Liver (tissue), 9 donors: ENCODE measurements around the gene SLC51B. TPM values are rescaled to one million over a fixed set of nuclear protein-coding genes. Genes with fewer than 3 reads are reported as not detected.

ENCODE experiments used
- DNase-seq: peaks from one replicate; pipeline ENCODE4 v3.0.0-alpha.2; 2017; ENCODE audit warnings: low spot score
- H3K27ac ChIP-seq, 2 donors: one replicate each; pipeline ENCODE4 v1.7.0; 2013; ENCODE audit warnings: inconsistent platforms in 2 of 2, low read length in 2 of 2, control low read depth in 1 of 2, low read depth in 1 of 2, mild to moderate bottlenecking in 1 of 2
- H3K27me3 ChIP-seq, 4 donors: one replicate each; pipeline versions ENCODE4 v1.6.1 to v1.7.0; 2013; ENCODE audit warnings: low read length in 3 of 4, inconsistent platforms in 1 of 4, mild to moderate bottlenecking in 1 of 4, moderate library complexity in 1 of 4; ENCODE audit not compliant: control insufficient read depth in 4 of 4, insufficient read depth in 4 of 4
- H3K36me3 ChIP-seq, 4 donors: one replicate each; pipeline versions ENCODE4 v1.6.1 to v1.7.0; 2013; ENCODE audit warnings: low read length in 3 of 4, mild to moderate bottlenecking in 3 of 4, low read depth in 1 of 4, moderate library complexity in 1 of 4; ENCODE audit not compliant: control insufficient read depth in 4 of 4, insufficient read depth in 3 of 4
- H3K4me1 ChIP-seq, 4 donors: one replicate each; pipeline versions ENCODE4 v1.6.1 to v1.7.0; 2013; ENCODE audit warnings: low read length in 3 of 4, mild to moderate bottlenecking in 3 of 4, moderate library complexity in 1 of 4; ENCODE audit not compliant: control insufficient read depth in 4 of 4, insufficient read depth in 4 of 4
- H3K4me3 ChIP-seq, 3 donors: one replicate each; pipeline versions ENCODE4 v1.6.1 to v1.7.0; 2013; ENCODE audit warnings: low read length in 3 of 3, control low read depth in 1 of 3, low read depth in 1 of 3, mild to moderate bottlenecking in 1 of 3
- H3K9ac ChIP-seq, 2 donors: one replicate each; pipeline ENCODE4 v1.7.0; 2013; ENCODE audit warnings: low read length in 2 of 2, mild to moderate bottlenecking in 2 of 2, moderate library complexity in 2 of 2, control low read depth in 1 of 2, low read depth in 1 of 2
- H3K9me3 ChIP-seq, 4 donors: one replicate each; pipeline versions ENCODE4 v1.6.1 to v1.7.0; 2013; ENCODE audit warnings: low read length in 3 of 4; ENCODE audit not compliant: control insufficient read depth in 4 of 4
- CTCF ChIP-seq: fragments of 150-350 bp; IDR thresholded peaks from 2 replicates; pipeline ENCODE4 v1.5.1; 2017; ENCODE audit warnings: improper control_type of control experiment, low read depth, low read length; ENCODE audit not compliant: missing input control
- EGR1 ChIP-seq, 2 donors: IDR thresholded peaks; 2 replicates each; pipeline ENCODE4 v1.6.1; 2016 to 2018; ENCODE audit warnings: antibody characterized with exemption in 2 of 2, low read depth in 2 of 2
- FOXA1 ChIP-seq: IDR thresholded peaks from 2 replicates; pipeline ENCODE4 v1.6.1; 2016; ENCODE audit warnings: antibody characterized with exemption
- FOXA2 ChIP-seq: IDR thresholded peaks from 2 replicates; pipeline ENCODE4 v1.6.1; 2016; ENCODE audit warnings: antibody characterized with exemption
- GABPA ChIP-seq, 2 donors: IDR thresholded peaks in 1 of 2; conservative IDR thresholded peaks in 1 of 2; 2 replicates each; pipeline ENCODE4 v1.6.1; 2016; ENCODE audit warnings: antibody characterized with exemption in 2 of 2, mild to moderate bottlenecking in 1 of 2, moderate library complexity in 1 of 2
- HNF4A ChIP-seq, 2 donors: conservative IDR thresholded peaks; 2 replicates each; pipeline ENCODE4 v1.6.1; 2016; ENCODE audit warnings: antibody characterized with exemption in 2 of 2, mild to moderate bottlenecking in 2 of 2
- HNF4G ChIP-seq: IDR thresholded peaks from 2 replicates; pipeline ENCODE4 v1.6.1; 2016; ENCODE audit warnings: antibody characterized with exemption
- JUND ChIP-seq, 2 donors: IDR thresholded peaks; 2 replicates each; pipeline ENCODE4 v1.6.1; 2016; ENCODE audit warnings: antibody characterized with exemption in 2 of 2
- NR2F2 ChIP-seq: IDR thresholded peaks from 2 replicates; pipeline ENCODE4 v1.6.1; 2016; ENCODE audit warnings: antibody characterized with exemption
- RAD21 ChIP-seq, 2 donors: IDR thresholded peaks; 2 replicates each; pipeline ENCODE4 v1.6.1; 2016; ENCODE audit warnings: antibody characterized with exemption in 2 of 2, mild to moderate bottlenecking in 2 of 2
- RXRA ChIP-seq, 2 donors: IDR thresholded peaks; 2 replicates each; pipeline ENCODE4 v1.6.1; 2017 to 2018; ENCODE audit warnings: antibody characterized with exemption in 2 of 2, mild to moderate bottlenecking in 1 of 2
- SP1 ChIP-seq: IDR thresholded peaks from 2 replicates; pipeline ENCODE4 v1.6.1; 2018; ENCODE audit warnings: antibody characterized with exemption, mild to moderate bottlenecking
- TAF1 ChIP-seq: conservative IDR thresholded peaks from 2 replicates; pipeline ENCODE4 v1.6.1; 2016; ENCODE audit warnings: antibody characterized with exemption, mild to moderate bottlenecking
- YY1 ChIP-seq: IDR thresholded peaks from 2 replicates; pipeline ENCODE4 v1.6.1; 2016; ENCODE audit warnings: antibody characterized with exemption, mild to moderate bottlenecking
- WGBS: extraction: QIAGEN DNeasy Blood & Tissue Kit; methylation state at CpG from one replicate; pipeline ENCODE4 v1.1.7; 2013; 5-methylcytosine and 5-hydroxymethylcytosine counted together
- polyA plus RNA-seq, 2 donors: library from polyadenylated mRNA; stranded (reverse) in 1 of 2; unstranded in 1 of 2; fragments of 200-250 nt in 1 of 2; fragments of >200 nt in 1 of 2; fragmentation: Nextera tagmentation in 1 of 2; extraction: Ambion mirVana in 1 of 2; gene quantifications; one replicate each; pipeline versions ENCODE4 v1.2.1 to v1.2.3, GENCODE V29; 2013 to 2015
- total RNA-seq, 2 donors: library from RNA; depleted of rRNA; stranded (reverse); fragments of >200 nt; gene quantifications; one replicate each; pipeline ENCODE4 v1.2.3, GENCODE V29; 2014
- TF ChIP-seq, protein P1 (sequence below): IDR thresholded peaks from 2 replicates; pipeline ENCODE4 v1.6.1; 2016; ENCODE audit warnings: antibody characterized with exemption
- TF ChIP-seq, protein P2 (sequence below): IDR thresholded peaks from 2 replicates; pipeline ENCODE4 v1.6.1; 2016; ENCODE audit warnings: antibody characterized with exemption, mild to moderate bottlenecking
- TF ChIP-seq, protein P3 (sequence below): IDR thresholded peaks from 2 replicates; pipeline ENCODE4 v1.6.1; 2016; ENCODE audit warnings: antibody characterized with exemption
- TF ChIP-seq, protein P4 (sequence below): IDR thresholded peaks from 2 replicates; pipeline ENCODE4 v1.6.1; 2016; ENCODE audit warnings: antibody characterized with exemption
- donor health status: healthy.
- donor health status: healthy.
- donor health status: healthy.
- donor health status: healthy.
- donor health status: healthy.

SLC51B gene
- total and polyA plus RNA-seq, 4 donors = 0.25 to 2.1 (median 1.1) TPM

GRCh38 chr15:65086680-65087111 lies 41.5 kb downstream of the SLC51B start:
- Histone ChIP-seq H3K27me3 (no peaks in the 10 kb centered on the region), H3K4me1 (peaks cover 17 to 43% (median 29%) of the 10 kb centered on the region in 4 donors), H3K9ac (no peak overlapping the region), H3K27ac (no peak overlapping the region), H3K9me3 (no peaks in the 10 kb centered on the region), H3K4me3 (no peak overlapping the region), H3K36me3 (no peaks in the 10 kb centered on the region)
- no peak for DNase-seq
- 84% methylated on average over 6 of the region's 6 CpGs for WGBS
- TF ChIP-seq, protein P1, sequence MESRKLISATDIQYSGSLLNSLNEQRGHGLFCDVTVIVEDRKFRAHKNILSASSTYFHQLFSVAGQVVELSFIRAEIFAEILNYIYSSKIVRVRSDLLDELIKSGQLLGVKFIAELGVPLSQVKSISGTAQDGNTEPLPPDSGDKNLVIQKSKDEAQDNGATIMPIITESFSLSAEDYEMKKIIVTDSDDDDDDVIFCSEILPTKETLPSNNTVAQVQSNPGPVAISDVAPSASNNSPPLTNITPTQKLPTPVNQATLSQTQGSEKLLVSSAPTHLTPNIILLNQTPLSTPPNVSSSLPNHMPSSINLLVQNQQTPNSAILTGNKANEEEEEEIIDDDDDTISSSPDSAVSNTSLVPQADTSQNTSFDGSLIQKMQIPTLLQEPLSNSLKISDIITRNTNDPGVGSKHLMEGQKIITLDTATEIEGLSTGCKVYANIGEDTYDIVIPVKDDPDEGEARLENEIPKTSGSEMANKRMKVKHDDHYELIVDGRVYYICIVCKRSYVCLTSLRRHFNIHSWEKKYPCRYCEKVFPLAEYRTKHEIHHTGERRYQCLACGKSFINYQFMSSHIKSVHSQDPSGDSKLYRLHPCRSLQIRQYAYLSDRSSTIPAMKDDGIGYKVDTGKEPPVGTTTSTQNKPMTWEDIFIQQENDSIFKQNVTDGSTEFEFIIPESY = no peak
- TF ChIP-seq CTCF (no peak), HNF4A (conservative IDR thresholded peaks at IDR 0.05) (no peak), HNF4G (no peak), GABPA (IDR thresholded peaks at IDR 0.05 in 1 of 2, conservative IDR thresholded peaks at IDR 0.05 in 1 of 2) (no peak), FOXA2 (no peak), RXRA (IDR thresholded peaks at IDR 0.05) (no peak), FOXA1 (no peak), TAF1 (no peak)

- H3K4me1 ChIP-seq = peaks cover 17 to 43% (median 29%) of the 10 kb centered on the region in 4 donors
- H3K4me3 ChIP-seq = no peak overlapping the region
- no peaks in the 10 kb centered on the region for H3K9me3 ChIP-seq
- no peak for TF ChIP-seq HNF4G
- peak in 1 of 2 donors; percentile 76 for TF ChIP-seq RXRA (IDR thresholded peaks at IDR 0.05)
- peak; percentile 32 for TF ChIP-seq YY1
- TF ChIP-seq, protein P2, sequence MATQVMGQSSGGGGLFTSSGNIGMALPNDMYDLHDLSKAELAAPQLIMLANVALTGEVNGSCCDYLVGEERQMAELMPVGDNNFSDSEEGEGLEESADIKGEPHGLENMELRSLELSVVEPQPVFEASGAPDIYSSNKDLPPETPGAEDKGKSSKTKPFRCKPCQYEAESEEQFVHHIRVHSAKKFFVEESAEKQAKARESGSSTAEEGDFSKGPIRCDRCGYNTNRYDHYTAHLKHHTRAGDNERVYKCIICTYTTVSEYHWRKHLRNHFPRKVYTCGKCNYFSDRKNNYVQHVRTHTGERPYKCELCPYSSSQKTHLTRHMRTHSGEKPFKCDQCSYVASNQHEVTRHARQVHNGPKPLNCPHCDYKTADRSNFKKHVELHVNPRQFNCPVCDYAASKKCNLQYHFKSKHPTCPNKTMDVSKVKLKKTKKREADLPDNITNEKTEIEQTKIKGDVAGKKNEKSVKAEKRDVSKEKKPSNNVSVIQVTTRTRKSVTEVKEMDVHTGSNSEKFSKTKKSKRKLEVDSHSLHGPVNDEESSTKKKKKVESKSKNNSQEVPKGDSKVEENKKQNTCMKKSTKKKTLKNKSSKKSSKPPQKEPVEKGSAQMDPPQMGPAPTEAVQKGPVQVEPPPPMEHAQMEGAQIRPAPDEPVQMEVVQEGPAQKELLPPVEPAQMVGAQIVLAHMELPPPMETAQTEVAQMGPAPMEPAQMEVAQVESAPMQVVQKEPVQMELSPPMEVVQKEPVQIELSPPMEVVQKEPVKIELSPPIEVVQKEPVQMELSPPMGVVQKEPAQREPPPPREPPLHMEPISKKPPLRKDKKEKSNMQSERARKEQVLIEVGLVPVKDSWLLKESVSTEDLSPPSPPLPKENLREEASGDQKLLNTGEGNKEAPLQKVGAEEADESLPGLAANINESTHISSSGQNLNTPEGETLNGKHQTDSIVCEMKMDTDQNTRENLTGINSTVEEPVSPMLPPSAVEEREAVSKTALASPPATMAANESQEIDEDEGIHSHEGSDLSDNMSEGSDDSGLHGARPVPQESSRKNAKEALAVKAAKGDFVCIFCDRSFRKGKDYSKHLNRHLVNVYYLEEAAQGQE = peak; percentile 22
- no peak for TF ChIP-seq GABPA (IDR thresholded peaks at IDR 0.05 in 1 of 2, conservative IDR thresholded peaks at IDR 0.05 in 1 of 2)
- peak; percentile 25 for TF ChIP-seq SP1
- TF ChIP-seq JUND (IDR thresholded peaks at IDR 0.05) = peak in 1 of 2 donors; percentile 18
- no peak for TF ChIP-seq NR2F2
- no peak for TF ChIP-seq RAD21 (IDR thresholded peaks at IDR 0.05)
- TF ChIP-seq, protein P3, sequence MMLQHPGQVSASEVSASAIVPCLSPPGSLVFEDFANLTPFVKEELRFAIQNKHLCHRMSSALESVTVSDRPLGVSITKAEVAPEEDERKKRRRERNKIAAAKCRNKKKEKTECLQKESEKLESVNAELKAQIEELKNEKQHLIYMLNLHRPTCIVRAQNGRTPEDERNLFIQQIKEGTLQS = no peak
- TF ChIP-seq, protein P1 = no peak
- TF ChIP-seq FOXA2 = no peak
- TF ChIP-seq CTCF = no peak
- peak; percentile 16 to 80 for TF ChIP-seq HNF4A (conservative IDR thresholded peaks at IDR 0.05)
- TF ChIP-seq EGR1 (IDR thresholded peaks at IDR 0.05; ENCODE audit: low read depth in 2 of 2) = no peak
- TF ChIP-seq TAF1 = no peak
- TF ChIP-seq, protein P4, sequence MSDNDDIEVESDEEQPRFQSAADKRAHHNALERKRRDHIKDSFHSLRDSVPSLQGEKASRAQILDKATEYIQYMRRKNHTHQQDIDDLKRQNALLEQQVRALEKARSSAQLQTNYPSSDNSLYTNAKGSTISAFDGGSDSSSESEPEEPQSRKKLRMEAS = peak; percentile 25
- no peak for TF ChIP-seq FOXA1
- DNase-seq = no peak
- peak overlapping the region in 1 of 2 donors; percentile 77 for H3K9ac ChIP-seq
- H3K27me3 ChIP-seq = no peaks in the 10 kb centered on the region
- no peaks in the 10 kb centered on the region for H3K36me3 ChIP-seq
- peak overlapping the region; percentile 91 to 95 for H3K27ac ChIP-seq
- WGBS = 68% methylated on average over 3 of the region's 3 CpGs
Observed at GRCh38 chr15:65087411-65087810, 42.2 kb downstream of the SLC51B start.
